ENCODE results near the gene GLTPD2.

GLTPD2 gene

GRCh38 chr17:4800462-4801196 lies 11.9 kb downstream of the GLTPD2 start:
- Histone ChIP-seq H3K27ac (replicated peaks) (no peak overlapping the region), H3K27me3 (ENCODE audit: insufficient read depth, poor library complexity, severe bottlenecking) (no peaks in the 10 kb centered on the region), H3K4me3 (replicated peaks; ENCODE audit: insufficient read depth, low read length) (no peak overlapping the region)
- TF ChIP-seq, protein P1, sequence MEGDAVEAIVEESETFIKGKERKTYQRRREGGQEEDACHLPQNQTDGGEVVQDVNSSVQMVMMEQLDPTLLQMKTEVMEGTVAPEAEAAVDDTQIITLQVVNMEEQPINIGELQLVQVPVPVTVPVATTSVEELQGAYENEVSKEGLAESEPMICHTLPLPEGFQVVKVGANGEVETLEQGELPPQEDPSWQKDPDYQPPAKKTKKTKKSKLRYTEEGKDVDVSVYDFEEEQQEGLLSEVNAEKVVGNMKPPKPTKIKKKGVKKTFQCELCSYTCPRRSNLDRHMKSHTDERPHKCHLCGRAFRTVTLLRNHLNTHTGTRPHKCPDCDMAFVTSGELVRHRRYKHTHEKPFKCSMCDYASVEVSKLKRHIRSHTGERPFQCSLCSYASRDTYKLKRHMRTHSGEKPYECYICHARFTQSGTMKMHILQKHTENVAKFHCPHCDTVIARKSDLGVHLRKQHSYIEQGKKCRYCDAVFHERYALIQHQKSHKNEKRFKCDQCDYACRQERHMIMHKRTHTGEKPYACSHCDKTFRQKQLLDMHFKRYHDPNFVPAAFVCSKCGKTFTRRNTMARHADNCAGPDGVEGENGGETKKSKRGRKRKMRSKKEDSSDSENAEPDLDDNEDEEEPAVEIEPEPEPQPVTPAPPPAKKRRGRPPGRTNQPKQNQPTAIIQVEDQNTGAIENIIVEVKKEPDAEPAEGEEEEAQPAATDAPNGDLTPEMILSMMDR (IDR thresholded peaks at IDR 0.05; ENCODE audit: insufficient read depth, low read length) = no peak
- TF ChIP-seq GABPA (IDR thresholded peaks at IDR 0.05; ENCODE audit: low read depth) (no peak), POLR2AphosphoS5 (IDR thresholded peaks at IDR 0.05; ENCODE audit: low read depth) (no peak), SPI1 (IDR thresholded peaks at IDR 0.05; ENCODE audit: borderline replicate concordance, low read depth) (no peak)
- TF ChIP-seq, protein P2, sequence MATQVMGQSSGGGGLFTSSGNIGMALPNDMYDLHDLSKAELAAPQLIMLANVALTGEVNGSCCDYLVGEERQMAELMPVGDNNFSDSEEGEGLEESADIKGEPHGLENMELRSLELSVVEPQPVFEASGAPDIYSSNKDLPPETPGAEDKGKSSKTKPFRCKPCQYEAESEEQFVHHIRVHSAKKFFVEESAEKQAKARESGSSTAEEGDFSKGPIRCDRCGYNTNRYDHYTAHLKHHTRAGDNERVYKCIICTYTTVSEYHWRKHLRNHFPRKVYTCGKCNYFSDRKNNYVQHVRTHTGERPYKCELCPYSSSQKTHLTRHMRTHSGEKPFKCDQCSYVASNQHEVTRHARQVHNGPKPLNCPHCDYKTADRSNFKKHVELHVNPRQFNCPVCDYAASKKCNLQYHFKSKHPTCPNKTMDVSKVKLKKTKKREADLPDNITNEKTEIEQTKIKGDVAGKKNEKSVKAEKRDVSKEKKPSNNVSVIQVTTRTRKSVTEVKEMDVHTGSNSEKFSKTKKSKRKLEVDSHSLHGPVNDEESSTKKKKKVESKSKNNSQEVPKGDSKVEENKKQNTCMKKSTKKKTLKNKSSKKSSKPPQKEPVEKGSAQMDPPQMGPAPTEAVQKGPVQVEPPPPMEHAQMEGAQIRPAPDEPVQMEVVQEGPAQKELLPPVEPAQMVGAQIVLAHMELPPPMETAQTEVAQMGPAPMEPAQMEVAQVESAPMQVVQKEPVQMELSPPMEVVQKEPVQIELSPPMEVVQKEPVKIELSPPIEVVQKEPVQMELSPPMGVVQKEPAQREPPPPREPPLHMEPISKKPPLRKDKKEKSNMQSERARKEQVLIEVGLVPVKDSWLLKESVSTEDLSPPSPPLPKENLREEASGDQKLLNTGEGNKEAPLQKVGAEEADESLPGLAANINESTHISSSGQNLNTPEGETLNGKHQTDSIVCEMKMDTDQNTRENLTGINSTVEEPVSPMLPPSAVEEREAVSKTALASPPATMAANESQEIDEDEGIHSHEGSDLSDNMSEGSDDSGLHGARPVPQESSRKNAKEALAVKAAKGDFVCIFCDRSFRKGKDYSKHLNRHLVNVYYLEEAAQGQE (IDR thresholded peaks at IDR 0.05; ENCODE audit: insufficient replicate concordance, low read depth) = no peak
- DNase-seq (ENCODE audit: low read depth in 1 of 2, low spot score in 1 of 2) = no peak

- H3K27ac ChIP-seq (replicated peaks) = no peak within 1 kb of the TSS
- TF ChIP-seq, protein P1 (IDR thresholded peaks at IDR 0.05; ENCODE audit: insufficient read depth, low read length) = no peak
- TF ChIP-seq, protein P2 (IDR thresholded peaks at IDR 0.05; ENCODE audit: insufficient replicate concordance, low read depth) = no peak
- no peak for TF ChIP-seq SPI1 (IDR thresholded peaks at IDR 0.05; ENCODE audit: borderline replicate concordance, low read depth)
- no peak for TF ChIP-seq POLR2AphosphoS5 (IDR thresholded peaks at IDR 0.05; ENCODE audit: low read depth)
- no peak for TF ChIP-seq GABPA (IDR thresholded peaks at IDR 0.05; ENCODE audit: low read depth)
- no peak for DNase-seq (ENCODE audit: low read depth in 1 of 2, low spot score in 1 of 2)
Measured at GRCh38 chr17:4802228-4802627, 13.5 kb downstream of the GLTPD2 start, which contains the start of gene C17orf114. TSS of gene C17orf114 (minus strand) at chr17:4802328.

DNA sequence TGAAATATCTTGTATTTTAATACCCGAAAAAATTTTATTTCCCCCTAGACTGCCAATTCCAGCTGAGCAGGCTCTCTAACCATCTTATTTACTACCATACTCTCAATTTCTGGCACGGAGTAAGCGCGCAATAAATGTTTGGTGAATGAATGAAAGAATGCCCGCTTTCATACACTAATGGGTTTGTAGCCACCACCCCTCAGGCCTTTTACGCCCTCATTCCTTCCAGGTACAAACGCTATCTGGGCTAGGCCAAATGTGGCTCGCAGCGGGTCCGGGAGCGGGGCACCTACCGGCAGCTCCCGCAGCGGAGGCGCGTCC lies 17.7 kb downstream of the GLTPD2 start:
- Histone ChIP-seq H3K27me3 (ENCODE audit: insufficient read depth, poor library complexity, severe bottlenecking) (peaks cover 8% of the 10 kb centered on the region), H3K27ac (replicated peaks) (no peak overlapping the region), H3K4me3 (replicated peaks; ENCODE audit: insufficient read depth, low read length) (peak overlapping the region; percentile 44)
- DNase-seq (ENCODE audit: low read depth in 1 of 2, low spot score in 1 of 2) = no peak
- TF ChIP-seq, protein P2 (IDR thresholded peaks at IDR 0.05; ENCODE audit: insufficient replicate concordance, low read depth) = no peak
- no peak for TF ChIP-seq POLR2AphosphoS5 (IDR thresholded peaks at IDR 0.05; ENCODE audit: low read depth)
- TF ChIP-seq, protein P1 (IDR thresholded peaks at IDR 0.05; ENCODE audit: insufficient read depth, low read length) = no peak
- TF ChIP-seq SPI1 (IDR thresholded peaks at IDR 0.05; ENCODE audit: borderline replicate concordance, low read depth) = no peak
- TF ChIP-seq GABPA (IDR thresholded peaks at IDR 0.05; ENCODE audit: low read depth) = no peak

More at GRCh38 chr17:4802228-4802627, 13.5 kb downstream of the GLTPD2 start, which contains the start of gene C17orf114:
- Histone ChIP-seq H3K27me3 (ENCODE audit: insufficient read depth, poor library complexity, severe bottlenecking) (peaks cover 6% of the 10 kb centered on the region), H3K4me3 (replicated peaks; ENCODE audit: insufficient read depth, low read length) (no peak within 1 kb of the TSS)
